ENCODE measurements around the gene RAI14.

RAI14 gene

GRCh38 chr5:34648039-34648839 lies 7.9 kb upstream of the RAI14 start:
- no peak for DNase-seq

GRCh38 chr5:34648840-34649158 lies 7.3 kb upstream of the RAI14 start:
- DNase-seq, result no peak

GRCh38 chr5:34651791-34652190 lies 4.3 kb upstream of the RAI14 start:
- DNase-seq, result no peak

GRCh38 chr5:34652466-34652865 lies 3.7 kb upstream of the RAI14 start:
- DNase-seq, result no peak

GRCh38 chr5:34652914-34653313 lies 3.2 kb upstream of the RAI14 start:
- no peak for DNase-seq

- DNase-seq, result no peak
Measured at GRCh38 chr5:34653708-34654107, 2.4 kb upstream of the RAI14 start.

GRCh38 chr5:34655354-34655991 lies 655 bp upstream of the RAI14 start:
- peak; percentile 28 for DNase-seq

GRCh38 chr5:34656700-34657273 lies 659 bp downstream of the RAI14 start:
- DNase-seq, result peak; percentile 17

- DNase-seq, result no peak
Measured at GRCh38 chr5:34657274-34657921, 1.3 kb downstream of the RAI14 start.

GRCh38 chr5:34657988-34658387 lies 1.9 kb downstream of the RAI14 start:
- DNase-seq, result no peak

GRCh38 chr5:34659168-34659567 lies 3.0 kb downstream of the RAI14 start:
- DNase-seq, result no peak

GRCh38 chr5:34660444-34660843 lies 4.3 kb downstream of the RAI14 start:
- no peak for DNase-seq

- DNase-seq, result no peak
Measured at GRCh38 chr5:34663771-34664496, 7.8 kb downstream of the RAI14 start.

GRCh38 chr5:34666392-34667080 lies 10.4 kb downstream of the RAI14 start:
- no peak for DNase-seq

GRCh38 chr5:34667705-34668104 lies 11.6 kb downstream of the RAI14 start:
- no peak for DNase-seq

GRCh38 chr5:34669931-34670516 lies 13.9 kb downstream of the RAI14 start:
- no peak for DNase-seq

GRCh38 chr5:34672196-34672595 lies 16.1 kb downstream of the RAI14 start:
- no peak for DNase-seq

GRCh38 chr5:34673463-34674125 lies 17.5 kb downstream of the RAI14 start:
- no peak for DNase-seq

GRCh38 chr5:34674187-34674586 lies 18.1 kb downstream of the RAI14 start:
- no peak for DNase-seq

- DNase-seq, result no peak
Measured at GRCh38 chr5:34675857-34676256, 19.7 kb downstream of the RAI14 start.

GRCh38 chr5:34676416-34676815 lies 20.3 kb downstream of the RAI14 start:
- no peak for DNase-seq

- no peak for DNase-seq
Measured at GRCh38 chr5:34677428-34677827, 21.3 kb downstream of the RAI14 start.
